CD4-positive, alpha-beta T cell treated with Interleukin-12 subunit alpha and Interleukin-12 subunit beta, for 1 hour (primary cell): ENCODE measurements around the gene ZNF652.
"Not testable (repeated sequence)": the region's sequence is repeated elsewhere in the genome, so short reads cannot be mapped to it uniquely, and the experiment has no call there.

Source experiments
- DNase-seq: peaks from one replicate; pipeline ENCODE4 v3.0.0-alpha.2; 2020

The ZNF652 gene

GRCh38 chr17:49299996-49300395, 62.1 kb downstream of the ZNF652 start:
- no peak for DNase-seq

- no peak for DNase-seq
Observed at GRCh38 chr17:49298371-49298976, 63.6 kb downstream of the ZNF652 start.

- no peak for DNase-seq
Observed at GRCh38 chr17:49297141-49297540, 64.9 kb downstream of the ZNF652 start.

GRCh38 chr17:49294122-49294521, 67.9 kb downstream of the ZNF652 start:
- no peak for DNase-seq

GRCh38 chr17:49292901-49293300, 69.1 kb downstream of the ZNF652 start:
- DNase-seq = no peak

- no peak for DNase-seq
Observed at GRCh38 chr17:49291929-49292328, 70.1 kb downstream of the ZNF652 start.

- DNase-seq = peak; percentile 28
Observed at GRCh38 chr17:49290690-49291359, 71.2 kb downstream of the ZNF652 start.

- DNase-seq = no peak
Observed at GRCh38 chr17:49288388-49288787, 73.7 kb downstream of the ZNF652 start.

GRCh38 chr17:49287481-49287880, 74.6 kb downstream of the ZNF652 start:
- DNase-seq = no peak

- DNase-seq = not testable (repeated sequence)
Observed at GRCh38 chr17:49286261-49286973, 75.6 kb downstream of the ZNF652 start.

- DNase-seq = no peak
Observed at GRCh38 chr17:49285716-49286115, 76.3 kb downstream of the ZNF652 start.

GRCh38 chr17:49280918-49281317, 81.1 kb downstream of the ZNF652 start:
- DNase-seq = no peak

- no peak for DNase-seq
Observed at GRCh38 chr17:49280061-49280460, 82.0 kb downstream of the ZNF652 start.

- not testable (repeated sequence) for DNase-seq
Observed at GRCh38 chr17:49279263-49280015, 82.6 kb downstream of the ZNF652 start.

GRCh38 chr17:49278076-49278475, 84.0 kb downstream of the ZNF652 start:
- DNase-seq = no peak

- DNase-seq = no peak
Observed at GRCh38 chr17:49277638-49278037, 84.4 kb downstream of the ZNF652 start.

- DNase-seq = not testable (repeated sequence)
Observed at GRCh38 chr17:49275981-49276380, 86.1 kb downstream of the ZNF652 start.

- DNase-seq = no peak
Observed at GRCh38 chr17:49269356-49269755, 92.7 kb downstream of the ZNF652 start.

- no peak for DNase-seq
Observed at GRCh38 chr17:49267912-49268311, 94.1 kb downstream of the ZNF652 start.

- no peak for DNase-seq
Observed at GRCh38 chr17:49266233-49266632, 95.8 kb downstream of the ZNF652 start.

GRCh38 chr17:49261540-49261939, 100.5 kb downstream of the ZNF652 start:
- DNase-seq = not testable (repeated sequence)

GRCh38 chr17:49260817-49261291, 101.2 kb downstream of the ZNF652 start:
- DNase-seq = no peak
